VCaP (cell line): Measurements from ENCODE around the gene CYSTM1.

ENCODE experiments used
- H3K27ac ChIP-seq: fragments of 450-650 bp; 2 replicates; pipeline ENCODE4 v1.5.1; 2017
- TF ChIP-seq, protein P1 (sequence below): fragments of 450-650 bp; conservative IDR thresholded peaks from 2 replicates; pipeline ENCODE4 v1.5.1; 2017; ENCODE audit warnings: mild to moderate bottlenecking, moderate library complexity

CYSTM1 gene

GRCh38 chr5:140181002-140181483 lies 6.1 kb downstream of the CYSTM1 start:
- H3K27ac ChIP-seq: no peak overlapping the region

DNA sequence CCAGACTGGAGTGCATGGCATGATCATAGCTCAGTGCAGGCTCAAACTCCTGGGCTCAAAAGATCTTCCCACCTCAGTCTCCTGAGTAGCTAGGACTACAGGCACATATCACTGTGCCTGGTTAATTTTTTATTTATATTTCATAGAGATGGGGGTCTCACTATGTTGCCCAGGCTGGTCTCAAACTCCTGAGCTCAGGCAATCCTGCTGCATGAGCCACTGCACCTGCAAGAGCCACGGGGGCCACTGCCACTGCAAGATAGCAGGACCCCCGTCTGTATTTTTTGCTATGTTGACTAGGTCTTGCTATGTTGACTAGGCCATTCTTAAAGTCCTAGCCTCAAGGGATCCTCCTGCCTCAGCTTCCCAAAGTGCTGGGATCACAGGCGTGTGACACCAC lies 6.5 kb downstream of the CYSTM1 start:
- no peak overlapping the region for H3K27ac ChIP-seq
- TF ChIP-seq, protein P1, sequence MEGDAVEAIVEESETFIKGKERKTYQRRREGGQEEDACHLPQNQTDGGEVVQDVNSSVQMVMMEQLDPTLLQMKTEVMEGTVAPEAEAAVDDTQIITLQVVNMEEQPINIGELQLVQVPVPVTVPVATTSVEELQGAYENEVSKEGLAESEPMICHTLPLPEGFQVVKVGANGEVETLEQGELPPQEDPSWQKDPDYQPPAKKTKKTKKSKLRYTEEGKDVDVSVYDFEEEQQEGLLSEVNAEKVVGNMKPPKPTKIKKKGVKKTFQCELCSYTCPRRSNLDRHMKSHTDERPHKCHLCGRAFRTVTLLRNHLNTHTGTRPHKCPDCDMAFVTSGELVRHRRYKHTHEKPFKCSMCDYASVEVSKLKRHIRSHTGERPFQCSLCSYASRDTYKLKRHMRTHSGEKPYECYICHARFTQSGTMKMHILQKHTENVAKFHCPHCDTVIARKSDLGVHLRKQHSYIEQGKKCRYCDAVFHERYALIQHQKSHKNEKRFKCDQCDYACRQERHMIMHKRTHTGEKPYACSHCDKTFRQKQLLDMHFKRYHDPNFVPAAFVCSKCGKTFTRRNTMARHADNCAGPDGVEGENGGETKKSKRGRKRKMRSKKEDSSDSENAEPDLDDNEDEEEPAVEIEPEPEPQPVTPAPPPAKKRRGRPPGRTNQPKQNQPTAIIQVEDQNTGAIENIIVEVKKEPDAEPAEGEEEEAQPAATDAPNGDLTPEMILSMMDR: no peak

More at GRCh38 chr5:140181002-140181483, 6.1 kb downstream of the CYSTM1 start:
- TF ChIP-seq, protein P1: no peak

DNA sequence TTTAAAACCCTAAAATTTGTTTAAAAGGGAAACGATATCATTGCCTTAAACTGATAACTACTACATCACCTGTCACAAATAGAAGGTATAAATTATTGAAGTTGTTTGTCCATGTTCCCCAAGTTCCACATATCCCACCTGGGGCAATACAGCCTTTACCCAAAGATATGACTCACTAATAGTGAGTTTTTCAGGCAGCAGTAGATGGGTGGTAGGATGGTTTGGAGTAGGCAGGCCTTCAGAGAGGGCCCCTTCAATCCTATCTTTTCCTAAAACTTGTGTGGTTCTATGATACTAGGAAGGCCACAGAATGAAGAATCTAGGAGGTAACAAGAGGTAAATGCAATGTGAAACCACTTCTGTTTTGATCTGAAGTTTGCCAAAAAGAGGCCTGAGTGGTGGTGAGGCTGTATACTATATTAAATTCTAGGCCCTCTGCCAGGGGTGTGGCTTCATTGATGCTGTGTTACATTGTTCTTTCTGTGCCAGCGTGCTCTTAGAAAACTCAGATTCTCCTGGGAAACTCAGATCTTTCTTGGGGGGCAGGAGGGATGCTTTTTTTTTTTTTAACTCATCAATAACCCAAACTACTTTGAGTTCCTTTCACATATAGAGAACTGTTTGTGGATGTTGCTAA lies 7.2 kb downstream of the CYSTM1 start:
- no peak overlapping the region for H3K27ac ChIP-seq
- TF ChIP-seq, protein P1: no peak

- no peak overlapping the region for H3K27ac ChIP-seq
Measured at GRCh38 chr5:140182803-140183367, 7.9 kb downstream of the CYSTM1 start.

DNA sequence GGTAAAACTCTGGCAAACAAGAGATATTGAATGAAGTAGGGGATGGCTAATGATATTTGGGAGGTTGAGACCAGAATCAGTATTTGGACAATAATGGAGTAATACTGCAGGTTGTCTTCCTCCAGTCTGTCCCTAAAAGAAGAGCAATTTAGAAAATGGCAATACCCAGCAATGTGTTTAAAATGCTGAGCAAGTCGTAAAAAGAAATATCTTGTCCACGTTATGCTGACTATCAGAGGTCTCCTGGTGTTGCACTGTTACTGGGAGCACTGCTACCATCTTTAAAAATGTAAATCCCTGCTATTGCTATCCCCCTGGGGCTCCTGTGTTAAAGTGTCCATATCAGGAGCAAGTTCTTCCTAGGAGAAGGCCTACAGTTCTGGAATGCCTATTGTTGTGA lies 10.4 kb downstream of the CYSTM1 start:
- TF ChIP-seq, protein P1: no peak
- H3K27ac ChIP-seq: no peak overlapping the region

More at GRCh38 chr5:140182803-140183367, 7.9 kb downstream of the CYSTM1 start:
- TF ChIP-seq, protein P1: no peak

DNA sequence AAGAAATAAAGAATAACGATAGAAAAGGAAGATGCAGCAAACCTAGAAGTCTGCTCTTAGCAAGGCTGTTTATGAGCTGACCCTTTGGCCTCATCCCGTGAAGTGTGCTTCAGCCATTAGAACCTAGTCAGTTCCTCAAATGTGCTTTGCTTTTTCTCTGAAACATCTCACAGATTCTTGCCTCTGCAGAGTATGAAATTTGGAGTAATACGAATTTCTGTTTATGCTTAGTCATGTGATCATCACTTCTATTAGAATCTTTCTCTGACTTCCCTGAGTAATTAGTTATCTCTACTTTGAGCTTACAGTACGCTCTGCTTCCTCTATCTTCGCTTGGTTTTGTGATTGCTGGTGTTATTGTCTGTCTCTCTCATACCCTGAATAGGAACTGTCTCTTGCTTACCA lies 11.3 kb downstream of the CYSTM1 start:
- H3K27ac ChIP-seq: no peak overlapping the region
- TF ChIP-seq, protein P1: no peak

DNA sequence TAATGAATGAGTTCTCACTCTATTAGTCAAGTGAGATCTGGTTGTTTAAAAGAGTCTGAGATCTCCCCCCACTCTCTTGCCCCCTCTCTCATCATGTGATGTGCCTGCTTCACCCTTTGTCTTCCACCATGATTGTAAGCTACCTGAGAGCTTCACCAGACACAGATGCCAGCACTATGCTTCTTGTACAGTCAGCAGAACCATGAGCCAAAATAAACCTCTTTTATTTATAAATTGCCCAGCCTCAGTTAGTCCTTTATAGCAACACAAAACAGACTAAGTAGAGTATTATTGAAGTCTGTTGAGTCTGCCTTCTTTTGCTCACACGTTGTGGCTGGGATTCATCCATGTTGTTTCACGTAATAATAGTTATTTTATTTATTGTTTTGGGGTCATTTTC lies 14.3 kb downstream of the CYSTM1 start:
- H3K27ac ChIP-seq: no peak overlapping the region
- TF ChIP-seq, protein P1: no peak
